C4-2B (cell line): ENCODE measurements around the gene MSI2.

ENCODE experiments used
- ZFX ChIP-seq: fragments of 450-650 bp; IDR thresholded peaks from 2 replicates; pipeline ENCODE4 v1.6.1; 2017
- TF ChIP-seq, protein P1 (sequence below): fragments of 450-650 bp; conservative IDR thresholded peaks from 2 replicates; pipeline ENCODE4 v1.5.1; 2017; ENCODE audit warnings: mild to moderate bottlenecking

DNA sequence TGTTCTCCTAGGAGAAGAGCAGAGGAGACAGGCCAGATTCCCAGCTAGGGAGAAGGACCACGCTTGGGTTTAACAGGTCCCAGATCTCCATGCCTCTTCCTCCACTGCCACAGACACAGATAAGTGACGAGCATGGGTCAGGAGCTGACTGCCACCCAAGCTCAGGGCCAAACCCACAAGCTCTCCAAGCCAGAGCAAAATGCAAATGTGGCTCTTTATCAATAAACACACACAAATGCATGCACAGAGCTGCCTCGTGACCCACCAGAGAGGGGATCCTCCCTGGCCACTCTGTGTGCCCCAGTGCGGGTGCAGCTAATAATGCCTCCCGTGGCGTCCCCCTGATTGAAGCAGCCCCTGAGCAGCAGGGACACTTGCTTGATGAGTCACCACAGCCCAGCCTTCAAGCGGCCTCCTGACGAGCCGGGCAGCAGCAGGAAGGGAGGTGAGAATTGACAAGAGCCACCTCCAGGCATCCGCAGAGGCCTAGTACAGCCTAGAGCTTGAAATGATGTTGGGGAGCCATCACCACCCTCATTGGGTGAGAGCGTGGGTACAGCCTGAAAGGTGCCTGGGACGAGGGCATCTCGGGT is 344.9 kb downstream of the MSI2 start:
- TF ChIP-seq, protein P1, sequence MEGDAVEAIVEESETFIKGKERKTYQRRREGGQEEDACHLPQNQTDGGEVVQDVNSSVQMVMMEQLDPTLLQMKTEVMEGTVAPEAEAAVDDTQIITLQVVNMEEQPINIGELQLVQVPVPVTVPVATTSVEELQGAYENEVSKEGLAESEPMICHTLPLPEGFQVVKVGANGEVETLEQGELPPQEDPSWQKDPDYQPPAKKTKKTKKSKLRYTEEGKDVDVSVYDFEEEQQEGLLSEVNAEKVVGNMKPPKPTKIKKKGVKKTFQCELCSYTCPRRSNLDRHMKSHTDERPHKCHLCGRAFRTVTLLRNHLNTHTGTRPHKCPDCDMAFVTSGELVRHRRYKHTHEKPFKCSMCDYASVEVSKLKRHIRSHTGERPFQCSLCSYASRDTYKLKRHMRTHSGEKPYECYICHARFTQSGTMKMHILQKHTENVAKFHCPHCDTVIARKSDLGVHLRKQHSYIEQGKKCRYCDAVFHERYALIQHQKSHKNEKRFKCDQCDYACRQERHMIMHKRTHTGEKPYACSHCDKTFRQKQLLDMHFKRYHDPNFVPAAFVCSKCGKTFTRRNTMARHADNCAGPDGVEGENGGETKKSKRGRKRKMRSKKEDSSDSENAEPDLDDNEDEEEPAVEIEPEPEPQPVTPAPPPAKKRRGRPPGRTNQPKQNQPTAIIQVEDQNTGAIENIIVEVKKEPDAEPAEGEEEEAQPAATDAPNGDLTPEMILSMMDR, result no peak
- no peak for TF ChIP-seq ZFX
